ENCODE measurements around the gene NAA60.

The NAA60 gene

DNA sequence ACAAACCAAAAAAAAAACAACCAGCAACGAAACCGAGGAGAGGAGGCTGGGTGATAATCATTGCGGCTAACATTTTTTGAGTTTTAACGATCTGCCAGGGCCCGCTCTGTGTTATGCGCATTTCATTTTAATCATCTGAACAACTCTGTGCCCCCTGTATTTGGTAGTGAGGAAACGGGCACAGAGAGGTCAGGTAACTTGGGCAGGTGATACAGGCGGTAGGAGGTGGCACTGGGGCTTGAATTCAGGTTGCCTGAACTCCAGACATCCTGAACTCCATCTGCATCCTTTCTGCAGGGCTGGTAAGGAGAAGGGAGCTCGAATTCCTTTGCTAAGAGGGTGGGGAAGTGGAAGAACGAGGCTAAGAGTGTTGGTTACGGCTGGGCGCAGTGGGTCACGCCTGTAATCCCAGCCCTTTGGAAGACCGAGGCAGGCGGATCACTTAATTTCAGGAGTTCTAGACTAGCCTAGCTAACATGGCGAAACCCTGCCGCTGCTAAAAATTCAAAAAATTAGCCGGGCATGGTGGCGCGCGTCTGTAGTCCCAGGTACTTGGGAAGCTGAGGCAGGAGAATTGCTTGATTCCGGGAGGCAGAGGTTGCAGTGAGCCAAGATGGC, 58.4 kb downstream of the NAA60 start:
- Mint-ChIP-seq H3K36me3 (ENCODE audit: low read depth) (peaks cover 15% of the 10 kb centered on the region), H3K4me3 (peak overlapping the region; percentile 95), H3K4me1 (ENCODE audit: low read depth) (peaks cover 65% of the 10 kb centered on the region), H3K9me3 (no peaks in the 10 kb centered on the region), H3K27ac (peak overlapping the region; percentile 46), H3K27me3 (no peaks in the 10 kb centered on the region)

DNA sequence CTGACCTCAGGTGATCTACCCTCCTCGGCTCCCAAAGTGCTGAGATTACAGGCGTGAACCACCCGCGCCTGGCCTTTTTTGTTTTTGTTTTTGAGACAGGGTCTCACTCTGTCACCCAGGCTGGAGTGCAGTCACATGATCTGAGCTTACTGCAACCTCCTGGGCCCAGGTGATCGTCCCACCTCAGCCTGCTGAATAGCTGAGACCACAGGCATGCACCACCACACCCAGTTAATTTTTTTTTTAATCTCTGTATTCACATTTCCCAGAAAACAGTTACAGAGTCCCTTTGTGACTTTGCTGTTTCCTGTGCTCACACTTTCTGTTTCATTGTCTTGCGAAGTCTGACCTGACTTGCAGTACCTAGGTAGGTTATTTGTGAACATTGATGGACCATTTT, 60.0 kb downstream of the NAA60 start:
- Mint-ChIP-seq H3K4me1 (ENCODE audit: low read depth) (peaks cover 67% of the 10 kb centered on the region), H3K36me3 (ENCODE audit: low read depth) (peaks cover 23% of the 10 kb centered on the region), H3K9me3 (no peaks in the 10 kb centered on the region), H3K27ac (peak overlapping the region; percentile 76), H3K4me3 (peak overlapping the region; percentile 77), H3K27me3 (no peaks in the 10 kb centered on the region)

DNA sequence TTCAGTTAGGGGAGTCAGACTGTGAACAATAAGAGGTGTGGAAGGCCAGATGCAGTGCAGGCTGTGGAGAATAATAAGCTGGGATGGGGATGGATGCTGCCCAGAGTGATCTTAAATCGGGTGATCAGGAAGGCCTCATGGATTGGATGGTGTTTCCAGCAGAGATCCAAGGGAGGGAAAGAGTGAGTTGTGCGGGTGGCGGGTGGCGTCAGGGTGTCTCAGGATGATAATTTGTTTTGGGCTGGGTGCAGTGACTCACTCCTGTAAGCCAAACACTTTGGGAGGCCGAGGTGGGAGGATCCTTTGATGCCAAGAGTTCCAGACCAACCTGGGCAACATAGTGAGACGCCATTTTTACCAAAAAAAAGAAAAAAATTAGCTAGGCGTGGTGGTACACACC, 65.3 kb downstream of the NAA60 start:
- Mint-ChIP-seq H3K36me3 (ENCODE audit: low read depth) (peaks cover 41% of the 10 kb centered on the region), H3K9me3 (no peaks in the 10 kb centered on the region), H3K27ac (peak overlapping the region; percentile 81), H3K27me3 (no peaks in the 10 kb centered on the region), H3K4me3 (no peak overlapping the region), H3K4me1 (ENCODE audit: low read depth) (peaks cover 54% of the 10 kb centered on the region)

DNA sequence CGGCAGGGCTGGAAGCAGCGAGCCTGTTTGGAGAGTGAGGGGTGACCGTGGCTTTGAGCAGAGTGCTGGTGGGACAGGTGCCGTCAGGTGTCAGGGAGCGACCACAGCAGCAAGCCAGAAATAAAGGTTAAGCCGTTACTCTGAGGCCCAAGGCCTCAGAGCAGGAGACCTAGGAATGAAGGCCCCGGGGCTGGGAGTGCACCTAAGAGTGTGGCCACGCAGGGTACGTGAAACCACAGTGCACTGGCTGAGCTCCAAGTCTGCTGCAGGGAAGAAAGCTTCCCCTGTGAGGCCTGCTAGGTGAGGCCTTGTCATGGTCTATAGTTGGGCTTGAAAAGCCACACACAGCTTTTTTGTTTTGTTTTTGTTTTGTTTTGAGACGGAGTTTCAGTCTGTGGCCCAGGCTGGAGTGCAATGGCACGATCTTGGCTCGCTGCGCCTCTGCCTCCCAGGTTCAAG, 66.0 kb downstream of the NAA60 start:
- no peak overlapping the region for H3K4me3 Mint-ChIP-seq
- peak overlapping the region; percentile 81 for H3K27ac Mint-ChIP-seq
- peaks cover 42% of the 10 kb centered on the region for H3K36me3 Mint-ChIP-seq (ENCODE audit: low read depth)
- H3K4me1 Mint-ChIP-seq (ENCODE audit: low read depth), result peaks cover 53% of the 10 kb centered on the region
- H3K9me3 Mint-ChIP-seq, result no peaks in the 10 kb centered on the region
- H3K27me3 Mint-ChIP-seq, result no peaks in the 10 kb centered on the region

DNA sequence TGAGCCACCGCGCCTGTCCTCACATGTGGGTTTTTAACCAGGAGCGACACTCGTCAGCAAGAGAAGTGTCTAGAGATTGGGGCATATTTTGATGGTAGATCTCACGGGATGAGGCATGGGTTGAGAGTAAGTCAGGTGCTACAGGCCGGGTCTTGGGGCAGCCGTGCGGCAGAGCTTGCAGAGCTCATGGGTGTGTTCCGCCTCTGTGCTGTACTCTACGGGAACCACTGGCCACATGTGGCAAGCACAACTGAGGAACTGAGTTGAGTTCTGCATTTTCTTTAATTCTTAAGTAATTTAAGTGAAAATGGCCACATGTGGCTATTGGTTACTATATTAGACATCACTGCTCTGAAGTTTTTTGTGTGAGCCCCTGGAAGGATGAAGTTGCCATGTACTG, 66.9 kb downstream of the NAA60 start:
- Mint-ChIP-seq H3K27me3 (no peaks in the 10 kb centered on the region), H3K9me3 (no peaks in the 10 kb centered on the region), H3K4me1 (ENCODE audit: low read depth) (peaks cover 47% of the 10 kb centered on the region), H3K36me3 (ENCODE audit: low read depth) (peaks cover 41% of the 10 kb centered on the region), H3K4me3 (no peak overlapping the region), H3K27ac (peak overlapping the region; percentile 79)

DNA sequence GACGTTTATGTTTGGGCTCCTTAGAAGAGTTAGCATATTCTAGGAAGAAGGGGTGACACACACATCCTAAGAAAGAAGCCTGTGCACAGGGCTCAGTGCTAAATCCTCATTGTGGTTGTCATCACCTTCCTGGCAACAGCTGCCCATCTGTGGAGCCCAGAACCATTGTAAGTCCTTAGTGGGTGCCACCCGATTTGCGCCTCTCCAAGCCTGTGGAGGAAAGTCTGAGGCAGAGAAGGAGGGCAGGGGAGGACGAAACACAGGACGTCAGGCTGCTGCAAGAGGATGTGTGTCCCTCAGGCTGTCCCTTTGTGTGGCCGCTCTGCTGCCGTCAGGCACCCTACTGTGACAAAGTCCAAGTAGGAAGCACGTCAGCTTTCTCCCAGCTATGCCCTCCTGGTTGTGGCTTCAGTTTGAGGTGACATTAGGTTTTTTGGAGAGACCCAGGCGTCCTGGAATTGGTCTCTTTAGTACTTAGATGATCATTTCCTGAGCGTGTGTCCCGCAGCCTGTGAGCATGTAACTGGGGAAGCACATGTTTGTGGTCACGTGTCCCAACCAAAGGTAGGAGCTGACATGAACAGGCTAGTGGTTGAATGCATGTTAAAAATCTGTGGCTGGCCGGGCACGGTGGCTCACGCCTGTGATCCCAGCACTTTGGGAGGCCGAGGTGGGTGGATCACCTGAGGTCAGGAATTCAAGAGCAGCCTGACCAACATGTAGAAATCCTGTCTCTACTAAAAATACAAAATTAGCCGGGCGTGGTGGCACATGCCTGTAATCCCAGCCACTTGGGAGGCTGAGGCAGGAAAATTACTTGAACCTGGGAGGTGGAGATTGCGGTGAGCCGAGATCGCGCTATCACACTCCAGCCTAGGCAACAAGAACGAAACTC, 68.1 kb downstream of the NAA60 start:
- no peak overlapping the region for H3K4me3 Mint-ChIP-seq
- H3K36me3 Mint-ChIP-seq (ENCODE audit: low read depth), result peaks cover 44% of the 10 kb centered on the region
- no peaks in the 10 kb centered on the region for H3K27me3 Mint-ChIP-seq
- H3K27ac Mint-ChIP-seq, result no peak overlapping the region
- H3K4me1 Mint-ChIP-seq (ENCODE audit: low read depth), result peaks cover 38% of the 10 kb centered on the region
- H3K9me3 Mint-ChIP-seq, result no peaks in the 10 kb centered on the region

DNA sequence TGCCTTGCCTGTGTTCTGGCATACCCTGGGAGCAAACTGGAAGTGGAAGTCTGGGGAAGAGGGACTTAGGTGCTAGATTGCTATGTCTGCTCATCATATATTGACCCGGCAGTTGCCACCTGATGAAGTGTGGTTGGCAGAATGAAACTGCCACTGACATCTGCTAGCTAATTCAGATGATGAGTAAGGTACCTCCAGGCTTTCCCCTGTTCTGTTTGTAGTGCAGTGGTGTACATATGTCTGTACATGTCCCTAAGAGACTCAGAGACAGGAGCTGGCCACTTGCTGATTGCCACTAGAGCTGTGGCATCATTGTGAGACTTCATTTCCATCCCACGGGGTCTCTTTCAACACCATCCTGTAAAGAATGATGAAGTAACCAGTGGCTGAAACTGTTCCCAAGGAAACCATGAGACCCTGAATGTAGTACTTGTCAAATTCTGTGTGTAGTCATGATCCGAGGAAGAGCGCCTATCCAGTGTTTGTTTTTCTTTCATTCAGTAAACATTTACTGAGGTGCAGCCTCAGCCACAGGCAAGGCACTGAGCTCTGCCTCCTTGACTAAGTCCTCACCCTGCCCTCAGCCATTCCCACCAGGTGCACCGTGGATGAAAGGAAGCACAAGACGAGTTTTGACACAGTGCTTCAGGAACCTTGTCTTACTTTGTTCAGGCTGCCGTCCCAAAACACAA, 70.6 kb downstream of the NAA60 start:
- H3K27ac Mint-ChIP-seq, result peak overlapping the region; percentile 49
- H3K27me3 Mint-ChIP-seq, result no peaks in the 10 kb centered on the region
- H3K36me3 Mint-ChIP-seq (ENCODE audit: low read depth), result peaks cover 39% of the 10 kb centered on the region
- H3K9me3 Mint-ChIP-seq, result no peaks in the 10 kb centered on the region
- H3K4me1 Mint-ChIP-seq (ENCODE audit: low read depth), result peaks cover 30% of the 10 kb centered on the region
- no peak overlapping the region for H3K4me3 Mint-ChIP-seq

DNA sequence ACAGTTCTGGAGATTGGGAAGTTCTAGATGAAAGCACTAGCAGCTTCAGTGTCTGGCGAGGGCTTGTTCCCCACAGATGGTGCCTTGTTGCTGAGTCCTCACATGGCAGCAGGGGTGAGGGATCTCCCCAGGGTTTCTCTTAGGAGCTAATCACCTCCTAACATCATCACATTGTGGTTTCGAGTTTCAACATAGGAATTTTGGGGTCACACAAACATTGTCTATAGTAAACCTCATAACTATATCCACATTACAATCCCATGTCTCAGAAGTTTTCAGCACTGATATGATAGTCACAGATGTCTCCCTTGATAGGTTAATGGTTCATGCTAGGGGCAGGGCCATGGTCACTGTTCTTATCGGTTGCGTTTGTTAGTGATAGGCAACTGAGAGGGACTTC, 71.1 kb downstream of the NAA60 start:
- peaks cover 43% of the 10 kb centered on the region for H3K36me3 Mint-ChIP-seq (ENCODE audit: low read depth)
- no peaks in the 10 kb centered on the region for H3K9me3 Mint-ChIP-seq
- H3K27me3 Mint-ChIP-seq, result no peaks in the 10 kb centered on the region
- peaks cover 24% of the 10 kb centered on the region for H3K4me1 Mint-ChIP-seq (ENCODE audit: low read depth)
- no peak overlapping the region for H3K4me3 Mint-ChIP-seq
- no peak overlapping the region for H3K27ac Mint-ChIP-seq

DNA sequence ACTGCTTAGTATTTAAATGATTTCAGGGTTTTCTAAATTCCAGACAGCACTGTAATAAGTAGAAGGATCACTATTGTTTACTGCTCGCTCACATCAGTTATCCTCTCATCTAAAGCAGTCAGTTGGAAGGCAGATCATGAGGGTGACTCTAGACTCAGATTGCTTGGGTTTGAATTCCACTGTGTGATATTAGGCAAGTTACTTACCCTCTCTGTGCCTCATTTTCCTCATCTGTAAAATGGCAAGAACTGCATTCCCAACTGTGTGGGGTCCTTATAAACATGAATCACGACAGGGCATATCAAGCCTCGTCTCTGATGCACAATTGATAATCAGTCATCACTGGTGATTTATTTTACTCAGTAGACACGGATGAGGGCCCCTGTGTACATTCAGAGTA, 72.4 kb downstream of the NAA60 start:
- no peaks in the 10 kb centered on the region for H3K27me3 Mint-ChIP-seq
- H3K36me3 Mint-ChIP-seq (ENCODE audit: low read depth), result peaks cover 45% of the 10 kb centered on the region
- H3K9me3 Mint-ChIP-seq, result no peaks in the 10 kb centered on the region
- no peak overlapping the region for H3K4me3 Mint-ChIP-seq
- peaks cover 12% of the 10 kb centered on the region for H3K4me1 Mint-ChIP-seq (ENCODE audit: low read depth)
- no peak overlapping the region for H3K27ac Mint-ChIP-seq

DNA sequence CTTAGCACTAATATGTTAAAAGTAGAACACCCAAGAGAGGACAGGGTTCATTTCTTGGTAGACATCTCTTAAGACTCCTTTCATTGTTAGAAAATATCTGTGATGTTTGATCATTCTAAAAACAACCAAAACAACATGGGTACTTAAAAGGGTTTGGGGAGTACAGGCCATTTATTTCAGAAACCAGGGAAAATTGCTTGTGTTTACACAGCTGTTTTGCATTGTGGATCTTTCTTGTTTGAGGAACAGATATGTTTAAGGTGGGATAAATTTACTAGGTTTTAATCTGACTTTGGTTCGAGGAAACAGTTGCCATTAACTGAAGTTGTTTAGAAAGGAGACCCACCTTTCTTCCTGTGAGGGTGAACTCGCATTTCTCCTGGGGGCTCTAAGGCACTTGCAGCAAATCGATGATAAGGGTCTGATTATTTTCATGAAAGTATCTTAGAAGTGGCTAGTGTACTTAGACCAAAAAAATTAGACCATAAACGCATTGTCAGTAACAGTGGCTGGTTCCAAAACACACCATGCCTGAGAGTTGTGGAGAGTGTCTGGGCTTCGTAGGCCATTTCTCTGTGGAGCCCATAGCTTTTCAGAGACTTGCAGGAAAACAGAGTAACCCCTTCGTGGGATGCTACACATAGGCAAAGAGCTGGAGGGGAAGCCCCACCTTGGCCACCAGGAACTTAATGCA, 75.0 kb downstream of the NAA60 start:
- no peak overlapping the region for H3K4me3 Mint-ChIP-seq
- H3K27me3 Mint-ChIP-seq, result no peaks in the 10 kb centered on the region
- H3K27ac Mint-ChIP-seq, result no peak overlapping the region
- H3K4me1 Mint-ChIP-seq (ENCODE audit: low read depth), result peaks cover 9% of the 10 kb centered on the region
- H3K36me3 Mint-ChIP-seq (ENCODE audit: low read depth), result peaks cover 54% of the 10 kb centered on the region
- H3K9me3 Mint-ChIP-seq, result no peaks in the 10 kb centered on the region

DNA sequence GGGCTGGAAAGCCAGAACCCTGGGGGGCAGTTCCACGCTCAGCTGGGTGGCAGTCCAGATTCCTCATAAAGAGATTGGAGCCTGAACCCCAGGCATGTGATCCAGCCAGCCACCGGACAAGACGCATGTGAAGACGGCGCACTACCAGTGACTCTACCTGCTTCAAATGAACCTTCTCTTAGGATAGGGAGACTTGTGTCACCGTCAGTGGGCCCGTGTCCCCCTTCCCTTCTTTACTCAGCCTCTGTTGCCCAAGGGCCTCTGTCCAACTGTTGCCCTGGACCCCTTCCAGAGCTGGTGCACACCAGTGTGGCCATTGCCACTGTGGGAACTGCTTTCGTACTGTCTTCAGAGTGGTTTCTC, 75.5 kb downstream of the NAA60 start:
- Mint-ChIP-seq H3K4me3 (no peak overlapping the region), H3K9me3 (no peaks in the 10 kb centered on the region), H3K27me3 (no peaks in the 10 kb centered on the region), H3K36me3 (ENCODE audit: low read depth) (peaks cover 51% of the 10 kb centered on the region), H3K27ac (no peak overlapping the region), H3K4me1 (ENCODE audit: low read depth) (peaks cover 4% of the 10 kb centered on the region)

DNA sequence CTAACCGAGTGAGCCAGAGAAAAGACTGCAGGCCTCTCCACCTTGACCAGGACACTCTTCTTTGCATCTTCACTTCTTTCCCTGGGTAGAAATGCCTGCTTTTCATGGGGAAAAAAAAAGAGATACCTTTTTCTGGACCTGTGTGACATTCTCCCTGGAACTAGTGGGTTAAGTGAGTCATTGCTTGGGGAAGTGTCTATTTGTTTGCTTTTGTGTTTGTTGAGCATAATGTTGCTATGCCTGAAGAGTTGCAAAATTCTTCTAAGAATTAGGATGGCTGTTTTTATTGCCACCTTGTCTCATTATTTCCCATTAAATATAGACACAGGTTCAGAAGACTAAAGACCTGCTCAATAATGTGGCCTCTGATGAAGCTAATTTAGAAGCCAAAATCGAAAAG, 76.1 kb downstream of the NAA60 start:
- H3K27ac Mint-ChIP-seq, result no peak overlapping the region
- no peaks in the 10 kb centered on the region for H3K9me3 Mint-ChIP-seq
- peaks cover 50% of the 10 kb centered on the region for H3K36me3 Mint-ChIP-seq (ENCODE audit: low read depth)
- H3K4me1 Mint-ChIP-seq (ENCODE audit: low read depth), result no peaks in the 10 kb centered on the region
- no peak overlapping the region for H3K4me3 Mint-ChIP-seq
- no peaks in the 10 kb centered on the region for H3K27me3 Mint-ChIP-seq

DNA sequence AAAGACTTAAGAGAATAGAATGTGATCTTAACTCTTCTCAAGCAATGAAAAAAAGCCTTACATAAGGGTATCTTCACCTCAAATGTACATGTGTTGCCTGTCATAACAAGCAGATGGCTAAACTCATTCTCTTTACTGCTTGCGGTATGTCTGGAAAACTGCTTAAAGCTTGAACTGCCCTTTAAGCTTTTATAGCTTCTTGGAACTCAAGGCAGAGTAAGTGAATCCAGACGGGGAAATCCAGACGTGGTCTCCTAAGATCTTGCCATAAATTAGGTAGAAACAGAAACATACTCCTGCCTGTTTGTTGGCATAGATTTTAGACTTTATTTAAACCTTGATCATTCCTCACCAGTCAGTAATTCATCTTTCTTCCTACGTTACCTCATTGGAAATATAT, 76.9 kb downstream of the NAA60 start:
- H3K27ac Mint-ChIP-seq, result no peak overlapping the region
- no peaks in the 10 kb centered on the region for H3K4me1 Mint-ChIP-seq (ENCODE audit: low read depth)
- no peaks in the 10 kb centered on the region for H3K27me3 Mint-ChIP-seq
- no peak overlapping the region for H3K4me3 Mint-ChIP-seq
- peaks cover 53% of the 10 kb centered on the region for H3K36me3 Mint-ChIP-seq (ENCODE audit: low read depth)
- no peaks in the 10 kb centered on the region for H3K9me3 Mint-ChIP-seq

DNA sequence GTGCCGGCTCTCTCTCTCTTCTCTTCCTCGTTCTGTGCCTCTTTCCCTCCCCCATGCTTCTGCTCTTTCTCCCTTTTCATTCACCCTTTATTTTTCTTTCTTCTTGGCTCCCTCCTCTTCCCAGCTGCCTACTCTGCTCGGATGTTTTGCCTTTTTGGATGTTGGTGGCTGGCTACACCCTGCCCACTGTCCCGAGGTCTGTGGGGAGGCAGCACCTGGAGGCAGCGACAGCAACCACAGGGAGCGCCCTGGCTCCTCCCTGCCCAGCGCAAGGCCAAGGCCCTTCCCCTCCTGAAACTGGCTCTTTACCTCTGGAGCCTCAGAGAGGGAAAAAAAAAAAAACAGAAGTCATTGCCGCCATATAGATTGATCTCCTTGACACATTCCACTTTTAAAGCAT, 77.4 kb downstream of the NAA60 start:
- no peaks in the 10 kb centered on the region for H3K4me1 Mint-ChIP-seq (ENCODE audit: low read depth)
- H3K27ac Mint-ChIP-seq, result no peak overlapping the region

DNA sequence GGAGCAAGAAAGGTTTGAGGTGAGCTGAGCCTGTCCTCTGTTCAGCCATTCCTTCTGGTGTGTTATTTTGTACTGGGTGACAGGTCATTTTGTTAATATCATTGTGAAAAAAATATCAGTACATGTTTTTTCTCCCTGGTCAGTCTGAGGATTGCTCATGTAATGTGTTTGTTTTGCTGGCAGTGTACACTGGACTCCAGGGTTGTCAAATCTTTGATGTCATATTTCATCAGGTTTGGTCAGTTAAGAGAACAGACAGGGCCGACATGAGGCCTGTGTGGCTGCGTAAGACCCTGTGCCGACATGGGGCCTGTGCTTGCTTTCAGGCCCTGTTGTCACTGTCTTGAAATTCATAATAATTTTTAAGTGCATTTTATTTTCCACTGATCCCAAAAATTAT, 79.8 kb downstream of the NAA60 start:
- Mint-ChIP-seq H3K4me1 (ENCODE audit: low read depth) (no peaks in the 10 kb centered on the region), H3K9me3 (no peaks in the 10 kb centered on the region), H3K27me3 (no peaks in the 10 kb centered on the region), H3K27ac (no peak overlapping the region), H3K36me3 (ENCODE audit: low read depth) (peaks cover 38% of the 10 kb centered on the region), H3K4me3 (no peak overlapping the region)

More for the DNA sequence above, 77.4 kb downstream of the NAA60 start:
- H3K9me3 Mint-ChIP-seq, result no peaks in the 10 kb centered on the region
- H3K4me3 Mint-ChIP-seq, result no peak overlapping the region
- peaks cover 49% of the 10 kb centered on the region for H3K36me3 Mint-ChIP-seq (ENCODE audit: low read depth)
- H3K27me3 Mint-ChIP-seq, result no peaks in the 10 kb centered on the region

Measured in stimulated activated naive CD8-positive, alpha-beta T cell treated with anti-CD3 and anti-CD28 coated beads, Interleukin-15, Interleukin-2, amounts not matched to agents 100 ng/mL and 50 ng/mL, for 24 hours (primary cell).